ENCODE results near the gene ADAT3.

ADAT3 gene

DNA sequence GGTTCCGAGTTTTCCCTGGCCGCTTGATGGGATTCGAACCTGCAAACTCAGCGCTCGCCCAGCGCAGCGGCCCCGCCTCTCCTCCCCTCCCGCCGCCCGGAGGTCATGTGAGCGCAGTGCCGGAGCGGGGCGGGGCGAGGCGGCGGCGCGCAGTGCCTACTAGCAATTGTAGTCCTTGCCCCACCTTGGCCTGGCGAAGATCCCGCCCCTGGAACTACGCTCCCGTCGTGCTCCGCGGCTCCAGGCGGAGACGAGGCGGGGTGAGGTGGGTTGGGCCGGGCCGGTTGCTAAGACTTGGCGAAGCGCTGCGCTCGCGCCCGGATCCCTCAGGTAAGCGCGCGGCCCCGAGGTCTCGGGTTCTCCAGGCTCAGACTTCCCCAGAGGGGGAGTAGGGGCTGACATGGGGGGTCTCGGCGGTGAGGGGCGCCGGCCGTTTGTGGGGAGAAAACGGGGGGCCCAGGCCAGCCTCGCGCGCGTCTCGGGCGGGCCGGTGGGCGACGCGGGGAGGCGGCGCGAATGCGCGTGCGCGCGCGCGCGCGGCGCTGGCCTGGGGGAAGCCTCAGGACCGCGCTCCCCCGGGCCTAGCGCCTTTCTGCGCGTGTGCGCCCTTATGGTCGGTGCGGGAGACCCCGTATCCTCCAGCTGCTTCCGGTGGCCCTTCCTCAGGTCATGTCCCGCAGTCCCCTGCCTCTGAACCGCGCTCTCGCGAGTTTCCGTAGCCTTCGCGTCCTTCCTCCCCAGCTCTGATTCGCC is at the start of gene ADAT3, which contains the start of gene SCAMP4:
Gene ADAT3, plus strand, starts transcription at position 290 of the 753 bp plus-strand sequence. CDS start 6,649 bp downstream, outside the sequence.
Gene SCAMP4, plus strand, starts transcription at position 290 of the 753 bp plus-strand sequence. CDS start 9,621 bp downstream, outside the sequence.
- DNase-seq, result peak; percentile 99

DNA sequence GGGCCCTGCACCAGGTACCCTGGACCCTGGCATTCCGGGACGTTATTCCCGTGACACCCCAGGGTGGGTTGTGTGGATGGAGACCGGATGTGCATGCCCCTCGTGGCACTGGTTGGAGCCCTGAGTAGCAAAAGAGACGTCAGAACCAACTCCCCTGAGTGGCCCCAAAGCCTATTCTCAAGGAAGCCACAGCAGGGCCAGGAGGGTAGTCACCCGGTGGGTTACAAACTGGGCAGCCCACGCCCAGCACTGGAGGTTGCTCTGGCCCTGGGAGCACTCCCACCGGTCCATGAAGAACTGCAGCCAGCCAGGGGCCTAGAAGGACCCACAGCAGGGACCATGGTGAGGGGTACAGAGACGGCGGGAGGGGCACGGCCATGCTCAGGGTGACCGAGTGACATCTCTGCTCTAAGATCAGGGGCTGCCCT is 49.4 kb upstream of the ADAT3 start:
- peak; percentile 34 for DNase-seq

DNA sequence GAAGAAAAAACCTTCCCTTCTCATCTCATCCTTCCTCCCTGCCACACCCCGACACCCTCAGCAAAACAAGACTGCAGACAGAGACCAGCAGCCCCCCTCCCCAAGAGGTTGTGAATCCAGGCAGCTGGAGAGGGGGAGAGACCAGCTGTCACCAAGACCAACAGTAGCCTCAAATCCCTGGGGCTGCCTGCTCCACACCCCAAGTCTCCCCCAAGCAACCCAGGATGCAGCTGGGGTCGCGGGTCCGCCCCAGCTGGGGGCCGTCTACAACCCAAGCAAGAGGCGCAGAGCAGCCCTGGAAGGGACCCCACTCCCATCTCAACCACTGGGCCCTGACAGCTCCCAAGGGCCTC is 48.9 kb upstream of the ADAT3 start:
- DNase-seq, result no peak

DNA sequence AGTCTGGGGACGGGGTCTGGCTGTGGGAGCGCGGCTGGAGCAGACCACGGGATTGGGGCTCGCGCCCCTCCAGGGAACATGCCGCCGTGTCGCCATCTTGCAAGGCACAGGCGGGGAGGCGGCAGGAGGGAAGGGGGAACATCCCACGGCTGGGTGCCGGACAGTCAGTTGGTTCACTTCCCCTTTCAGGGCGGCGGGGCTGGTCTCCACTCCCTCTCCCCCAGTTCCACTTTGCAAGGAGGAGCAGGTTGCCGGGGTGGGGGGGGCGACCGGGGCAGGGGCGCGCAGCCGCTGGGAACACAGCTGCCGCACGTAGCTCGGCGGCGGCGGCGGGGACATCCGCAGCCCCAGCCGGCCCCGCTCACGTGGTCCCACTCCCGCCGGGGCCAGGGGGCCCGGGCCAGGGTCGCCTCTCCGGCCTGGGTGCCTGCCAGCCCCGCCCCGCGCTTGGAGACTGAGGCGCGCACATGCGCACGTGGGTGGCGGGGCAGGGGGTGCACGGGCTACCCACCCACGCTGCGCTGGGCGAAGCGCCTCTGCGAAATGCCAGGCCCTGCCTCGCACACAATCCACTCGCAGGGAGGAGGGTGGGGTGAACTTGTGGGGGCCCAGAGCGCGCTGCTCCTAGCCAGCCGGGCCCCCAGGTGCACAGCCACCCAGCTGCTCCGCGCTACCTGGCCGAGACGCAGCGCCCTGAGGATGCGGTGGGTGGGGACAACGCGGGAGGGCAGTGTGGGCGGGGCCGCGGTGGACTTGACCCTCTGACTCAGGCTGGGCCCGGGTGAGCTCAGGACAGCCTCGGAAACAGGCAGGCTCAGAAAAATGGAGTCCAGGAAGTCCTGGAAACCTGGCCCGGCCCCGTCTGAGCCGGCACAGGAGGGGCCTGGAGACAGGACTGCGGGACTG is 48.2 kb upstream of the ADAT3 start:
- peak; percentile 89 for DNase-seq

DNA sequence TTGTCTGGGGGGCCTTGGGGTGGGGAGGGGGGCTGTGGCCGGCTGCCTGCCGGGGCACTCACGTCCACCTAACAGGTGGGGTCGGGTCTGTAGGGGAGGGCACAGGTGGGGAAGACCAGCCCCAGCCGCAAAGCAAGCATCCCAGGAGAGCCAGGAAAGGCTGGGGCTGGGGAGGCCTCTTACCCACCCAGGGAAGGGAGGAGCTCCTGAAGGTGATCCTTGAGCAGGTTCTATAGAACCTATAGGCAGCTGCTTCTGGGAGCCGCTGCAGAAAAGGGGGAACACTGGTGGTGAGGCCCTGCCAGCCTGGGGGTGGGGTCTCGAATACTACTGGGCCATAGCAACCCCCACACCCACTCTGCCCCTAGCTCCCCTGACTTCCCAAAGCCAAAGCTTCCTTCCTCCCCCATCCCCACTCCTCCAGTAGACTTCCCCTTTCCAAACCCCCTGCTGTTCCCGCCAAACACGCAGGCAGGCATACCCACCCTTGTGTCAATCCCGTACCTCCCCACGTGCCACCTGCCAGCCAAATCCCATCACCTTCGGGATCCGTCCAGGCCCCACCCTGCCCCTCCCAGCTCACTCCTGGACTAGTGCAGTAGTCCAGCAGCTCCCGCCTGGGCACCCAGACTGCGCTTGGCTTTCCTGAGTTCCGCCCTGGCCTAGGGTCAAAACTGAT is 47.4 kb upstream of the ADAT3 start:
- DNase-seq, result no peak

DNA sequence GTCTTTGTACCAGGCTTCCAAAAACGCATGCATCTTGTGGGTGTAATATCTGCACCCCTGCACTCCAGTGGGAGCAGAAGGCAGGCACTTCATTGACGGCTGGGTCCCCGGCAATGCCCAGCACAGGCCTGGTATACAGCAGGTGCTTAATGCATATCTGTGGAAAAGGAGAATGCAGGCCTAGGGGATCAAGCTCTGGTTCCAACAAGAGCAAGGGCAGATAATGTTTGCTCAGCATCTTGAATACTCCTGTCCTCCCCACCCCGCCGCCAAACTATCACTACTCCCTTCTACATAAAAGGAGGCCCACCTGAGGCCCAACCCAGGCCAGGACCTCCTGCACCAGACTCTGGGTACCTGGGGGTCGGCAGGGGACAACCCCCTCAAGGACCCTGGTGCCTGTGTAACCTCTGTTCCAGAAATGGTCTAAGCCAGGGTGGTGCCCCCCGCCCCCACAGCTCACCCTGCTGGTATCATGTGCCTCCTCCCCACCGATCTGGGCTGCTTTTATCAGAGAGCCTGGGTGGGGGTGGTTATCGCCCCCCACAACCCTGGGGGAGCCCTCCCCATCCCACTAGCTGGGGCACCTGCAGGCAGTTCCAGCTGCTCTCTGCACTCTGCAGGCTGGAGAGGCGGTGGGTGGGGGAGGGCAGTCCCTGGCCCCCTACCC is 46.7 kb upstream of the ADAT3 start:
- DNase-seq, result no peak

DNA sequence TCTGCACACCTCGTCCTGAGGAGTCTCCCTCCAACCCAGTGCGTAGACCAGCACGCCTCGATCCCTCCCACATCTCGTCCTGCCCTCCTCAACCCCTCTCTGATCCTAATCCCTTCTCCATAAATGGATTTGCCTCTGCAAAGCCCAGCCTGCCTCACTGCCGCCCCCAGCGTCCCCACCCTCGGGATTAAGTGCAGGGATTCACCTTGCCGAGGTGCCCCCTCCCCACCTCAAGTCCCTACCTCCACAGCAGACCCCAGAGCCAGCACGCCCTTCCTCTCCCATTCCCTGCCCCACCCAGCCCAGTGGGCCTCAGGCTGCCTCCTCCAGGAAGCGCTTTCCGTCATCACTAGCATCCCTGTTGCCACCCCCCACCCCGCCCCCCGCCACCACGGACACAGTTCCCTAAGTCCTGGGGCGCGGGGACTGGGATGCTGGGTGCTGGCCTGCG is 45.8 kb upstream of the ADAT3 start:
- DNase-seq, result no peak

DNA sequence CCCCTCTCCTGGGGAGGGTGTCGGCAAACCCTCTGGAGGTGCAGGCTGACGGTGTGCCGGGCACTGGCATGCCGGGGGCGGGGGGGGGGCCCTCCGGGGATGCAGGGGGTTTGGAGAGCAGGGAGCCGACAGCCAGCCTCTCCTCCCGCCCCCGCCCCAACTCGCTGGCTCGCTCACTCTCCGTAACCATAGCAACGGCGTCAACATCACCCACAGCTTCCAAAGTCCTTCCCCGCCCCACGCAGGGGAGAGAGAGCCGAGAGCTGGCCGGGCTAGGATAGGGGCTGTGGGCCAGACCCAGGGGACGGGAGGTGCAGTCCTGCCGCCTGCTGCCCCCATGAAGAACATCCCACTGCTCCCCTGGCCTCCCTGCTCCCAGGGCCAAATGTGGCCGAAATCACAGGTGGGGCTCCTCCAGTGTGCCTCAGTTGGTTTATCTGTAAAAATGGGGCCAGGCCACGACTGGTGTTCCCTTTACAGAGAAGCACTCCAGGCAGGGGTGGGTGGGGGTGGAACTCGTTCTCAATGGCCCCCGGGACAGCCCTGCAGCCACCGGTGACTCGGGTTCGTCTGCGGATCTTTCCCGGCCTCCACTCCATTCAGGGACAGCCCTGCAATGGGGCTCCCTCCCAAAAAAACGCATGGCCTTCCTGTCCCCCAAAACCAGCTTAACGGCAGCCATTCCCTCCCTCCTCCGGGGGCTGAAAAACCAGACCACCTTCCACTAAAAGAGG is 45.0 kb upstream of the ADAT3 start:
- DNase-seq, result peak; percentile 72

DNA sequence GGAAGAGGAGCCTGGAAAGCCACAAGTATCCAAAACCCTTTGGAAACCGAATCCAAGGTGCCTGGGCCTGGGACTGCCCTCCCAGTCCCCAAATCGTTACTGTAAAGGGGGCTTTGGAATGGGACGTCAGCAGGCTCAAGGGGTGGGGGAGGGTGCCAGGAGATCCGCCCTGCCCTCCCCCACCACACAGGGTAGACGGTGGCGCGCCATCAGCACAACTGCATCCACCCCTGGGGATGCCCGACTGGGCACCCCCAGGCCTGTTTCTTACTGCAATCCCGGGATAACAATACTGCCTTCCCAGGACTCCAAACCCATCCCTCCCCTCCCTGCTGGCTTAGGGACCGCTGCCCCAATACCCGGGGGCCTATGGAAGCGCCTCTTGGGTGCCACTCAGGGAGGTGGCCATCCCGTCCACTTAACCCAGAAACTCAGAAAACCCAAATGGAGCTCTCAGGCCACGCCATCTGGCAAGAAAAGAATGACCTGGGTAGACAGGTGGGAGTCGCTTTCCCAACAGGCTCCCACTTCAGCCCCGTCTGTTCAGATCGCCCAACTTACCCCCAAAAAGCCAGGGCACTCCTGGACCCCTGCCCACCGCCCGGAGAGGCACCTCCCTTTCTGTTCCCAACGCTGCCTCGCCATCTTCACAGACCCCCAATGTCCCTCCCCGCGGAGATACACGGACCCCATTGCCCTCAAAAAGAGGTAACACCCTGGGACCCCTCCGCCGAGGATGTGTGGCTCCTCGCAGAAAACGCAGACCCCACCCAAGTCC is 44.2 kb upstream of the ADAT3 start:
- DNase-seq, result no peak

DNA sequence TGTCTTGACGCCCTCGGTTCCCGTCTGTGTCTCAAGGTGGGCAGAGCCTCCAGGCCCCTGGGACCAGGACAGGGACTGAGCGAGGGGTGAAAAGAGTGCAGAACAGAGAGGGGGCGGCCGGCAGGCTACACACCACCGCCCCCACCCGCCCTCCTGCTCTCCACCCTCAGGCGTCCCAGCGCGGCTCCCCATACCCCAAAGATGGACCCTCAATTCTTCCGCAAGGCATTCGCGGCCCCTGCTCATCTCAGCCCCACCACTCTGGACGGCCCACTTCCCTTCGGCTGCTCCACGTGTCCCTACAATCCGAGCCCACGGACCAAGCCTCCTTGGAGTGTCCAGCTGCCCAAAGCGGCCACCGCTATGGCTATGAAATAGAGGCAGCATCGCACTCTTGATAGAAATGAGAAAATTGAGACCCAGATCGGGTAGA is 43.6 kb upstream of the ADAT3 start:
- peak; percentile 29 for DNase-seq

DNA sequence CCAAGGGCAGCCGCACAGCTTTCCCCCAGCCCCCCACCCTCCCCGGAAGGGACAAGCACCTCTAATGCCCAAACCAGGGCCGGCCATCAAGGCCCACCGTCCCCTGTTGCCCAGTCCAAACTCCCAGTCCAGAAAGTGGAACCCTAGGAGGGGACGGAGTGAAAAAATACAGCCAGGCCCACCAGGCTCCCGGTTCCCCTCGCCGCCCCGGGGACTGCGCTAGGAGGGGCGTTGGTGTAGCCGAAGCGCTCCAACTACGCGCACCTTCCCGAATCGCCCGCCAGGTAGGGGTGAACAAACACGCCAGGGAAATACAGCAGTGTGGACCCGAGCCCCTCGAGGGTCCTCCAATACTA is 43.2 kb upstream of the ADAT3 start:
- no peak for DNase-seq

DNA sequence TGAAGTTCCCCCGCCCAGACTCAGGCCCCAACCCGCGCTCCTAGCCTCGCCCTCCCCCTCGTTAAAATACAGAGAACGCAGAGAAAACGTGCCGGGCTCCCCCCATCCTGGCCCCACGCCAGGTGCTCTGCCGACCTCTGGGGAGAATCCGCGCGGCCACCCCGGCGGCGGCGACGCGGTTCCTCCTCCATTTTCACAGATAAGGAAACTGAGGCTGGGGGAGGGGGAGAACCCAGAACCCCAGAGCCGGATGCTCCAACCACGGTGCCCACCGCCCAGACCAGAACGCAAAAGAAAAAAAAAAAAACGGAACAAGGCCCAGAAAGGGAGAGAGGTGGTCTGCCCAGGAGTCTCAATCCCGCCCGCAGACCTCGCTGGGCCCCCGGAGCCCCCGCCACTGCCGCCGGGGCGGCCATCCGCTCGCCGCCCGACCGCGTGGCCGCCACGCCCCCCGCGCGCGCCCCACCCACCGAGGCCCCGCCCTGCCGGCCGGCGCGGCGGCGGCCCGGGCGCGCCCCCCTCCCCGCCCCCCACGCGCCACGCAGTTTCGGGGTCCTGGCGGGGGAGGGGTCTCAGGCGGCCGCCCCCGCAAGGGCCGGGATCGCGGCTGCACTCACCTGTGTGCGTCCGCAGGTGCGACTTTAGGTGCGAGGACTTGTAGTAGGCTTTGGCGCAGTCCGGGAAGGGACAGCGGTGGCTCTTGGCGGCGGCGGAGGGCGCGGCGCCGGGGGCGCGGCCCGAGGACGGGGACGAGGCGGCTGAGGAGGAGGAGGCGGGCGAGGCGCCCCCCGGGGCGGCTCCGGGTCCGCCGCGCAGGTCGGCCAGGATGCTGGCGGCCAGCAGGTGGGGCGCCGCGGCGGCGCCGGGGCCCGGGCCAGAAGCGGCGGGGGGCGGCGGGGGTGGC is 42.5 kb upstream of the ADAT3 start:
- DNase-seq, result peak; percentile 42

DNA sequence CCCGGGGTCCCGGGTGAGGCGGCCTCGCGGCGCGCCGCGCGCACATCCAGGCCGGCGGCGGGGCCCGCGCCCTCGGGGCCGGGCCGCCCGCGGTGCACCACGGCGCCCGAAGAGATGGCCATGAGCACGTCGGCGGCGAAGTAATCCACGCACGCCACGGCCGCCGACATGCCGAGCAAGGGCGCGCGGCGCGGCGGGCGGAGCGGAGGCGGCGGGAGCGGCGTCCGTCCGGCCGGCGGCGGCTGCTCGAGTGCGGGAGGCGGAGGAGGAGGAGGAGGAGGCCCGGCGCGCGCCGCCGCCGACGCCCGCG is 41.9 kb upstream of the ADAT3 start, which contains the start of gene KLF16:
Gene KLF16, minus strand, starts transcription at position 252 of the 310 bp plus-strand sequence. Its CDS starts 82 bp downstream, at position 170.
- DNase-seq, result no peak

DNA sequence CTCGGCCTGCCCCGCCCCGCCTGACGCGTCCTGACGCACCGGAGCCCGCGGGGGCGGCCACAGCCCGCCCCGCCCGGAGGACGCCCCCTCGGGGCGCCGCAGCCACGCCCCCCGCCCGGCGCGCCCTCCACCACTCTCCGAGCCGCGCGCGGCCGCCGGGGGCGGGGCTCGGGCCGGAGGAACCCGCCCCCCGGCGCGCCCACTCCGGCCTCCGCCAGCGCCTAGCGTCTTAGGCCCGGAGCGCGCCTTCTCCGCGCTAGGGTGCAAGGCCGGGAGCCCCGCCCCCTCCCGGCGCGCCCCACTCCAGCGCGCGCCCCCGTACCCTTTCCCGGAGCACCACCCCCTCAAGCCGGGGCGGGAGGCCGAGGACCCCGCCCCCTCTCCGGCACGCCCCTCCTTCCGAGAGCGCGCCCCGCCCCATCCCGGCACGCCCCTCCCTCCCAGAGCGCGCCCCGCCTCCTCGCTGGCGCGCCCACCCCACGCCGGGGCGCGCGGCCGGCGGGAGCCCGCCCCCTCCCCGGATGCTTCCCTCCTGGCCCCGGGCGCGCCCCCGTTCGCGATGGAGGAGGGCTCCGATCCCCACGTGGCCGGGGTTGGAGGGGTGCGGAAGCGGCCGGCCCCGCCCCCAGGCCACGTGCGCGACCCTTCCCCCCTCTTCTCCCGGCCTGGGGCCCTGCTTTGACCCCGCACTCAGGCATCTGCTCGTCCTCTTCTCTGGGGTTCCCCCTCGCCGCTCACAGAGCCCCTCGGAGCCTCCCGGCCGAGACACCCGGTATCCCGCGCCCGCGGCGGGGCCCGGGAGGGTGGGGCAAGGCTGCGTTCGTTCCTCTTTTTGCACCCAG is 41.3 kb upstream of the ADAT3 start:
- peak; percentile 94 for DNase-seq

DNA sequence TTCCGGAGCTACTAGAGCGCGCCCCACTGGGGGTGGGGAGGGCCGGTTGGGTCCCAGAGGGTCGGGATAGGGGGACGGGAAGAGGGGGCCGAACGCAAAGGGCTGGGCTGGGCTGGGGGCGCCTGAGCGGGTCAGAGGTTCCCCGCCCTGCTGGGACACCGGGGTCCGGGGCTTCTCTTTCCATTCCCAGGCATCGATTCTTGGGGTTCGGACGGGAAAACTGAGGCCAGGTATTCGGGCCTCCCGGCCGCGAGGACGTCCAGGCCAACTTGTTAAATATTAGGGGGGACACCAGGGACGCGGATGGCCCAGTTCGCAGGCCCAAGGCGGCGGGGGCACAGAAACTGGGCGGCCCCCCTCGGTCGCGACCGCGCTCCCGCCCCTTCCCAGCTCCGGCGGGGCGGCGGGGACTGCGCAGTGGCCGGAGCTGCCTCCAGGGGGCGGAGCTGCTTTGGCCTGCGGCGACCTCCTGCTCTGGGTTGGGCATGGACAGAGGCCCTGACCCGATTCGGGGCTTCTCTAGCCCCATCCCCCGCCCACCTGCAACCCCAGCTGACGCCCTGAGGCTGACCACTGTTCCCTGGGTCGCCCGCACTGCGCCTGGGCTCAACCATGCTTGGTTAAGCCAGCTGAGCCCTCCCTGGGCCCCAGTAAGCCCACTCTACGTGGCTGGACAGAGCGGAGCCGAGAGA is 40.6 kb upstream of the ADAT3 start:
- peak; percentile 67 for DNase-seq

DNA sequence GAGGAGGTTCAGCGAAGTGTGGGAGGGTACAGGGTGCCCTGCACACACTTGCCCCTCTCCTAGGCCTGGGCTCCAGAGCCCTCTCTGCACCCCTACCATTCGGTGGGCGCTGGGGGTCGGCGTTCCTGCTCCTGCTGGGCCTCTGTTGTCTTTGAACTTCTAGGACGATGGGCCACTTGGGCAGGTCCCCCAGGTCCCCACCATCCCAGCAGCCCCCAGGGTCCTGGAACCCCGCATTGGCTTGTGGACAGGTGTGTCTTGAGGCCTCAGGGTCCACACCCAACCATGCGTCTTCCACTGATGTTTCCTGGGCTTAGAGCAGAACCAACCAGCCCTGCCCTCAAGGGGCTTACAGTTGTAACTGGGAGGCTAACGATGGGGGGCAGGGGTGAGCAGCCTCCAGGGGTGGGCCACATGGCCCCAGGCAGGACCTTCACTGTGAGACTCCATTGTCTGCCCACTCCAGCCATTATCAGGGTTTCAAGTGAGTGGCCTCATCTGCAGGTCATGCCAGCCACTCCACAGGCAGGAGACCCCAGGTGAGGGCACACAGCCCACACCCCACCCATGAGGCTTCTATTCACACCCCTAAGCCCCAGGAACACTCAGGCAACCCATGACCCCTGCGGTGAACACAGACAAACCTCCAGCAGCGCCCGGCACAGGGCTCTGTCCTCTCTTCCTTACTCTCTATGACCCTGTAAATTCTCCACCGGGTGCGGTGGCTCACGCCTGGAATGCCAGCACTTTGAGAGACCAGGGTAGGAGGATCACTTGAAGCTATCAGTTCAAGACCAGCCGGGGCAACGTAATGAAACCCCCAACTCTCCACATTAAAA is 39.8 kb upstream of the ADAT3 start:
- no peak for DNase-seq

DNA sequence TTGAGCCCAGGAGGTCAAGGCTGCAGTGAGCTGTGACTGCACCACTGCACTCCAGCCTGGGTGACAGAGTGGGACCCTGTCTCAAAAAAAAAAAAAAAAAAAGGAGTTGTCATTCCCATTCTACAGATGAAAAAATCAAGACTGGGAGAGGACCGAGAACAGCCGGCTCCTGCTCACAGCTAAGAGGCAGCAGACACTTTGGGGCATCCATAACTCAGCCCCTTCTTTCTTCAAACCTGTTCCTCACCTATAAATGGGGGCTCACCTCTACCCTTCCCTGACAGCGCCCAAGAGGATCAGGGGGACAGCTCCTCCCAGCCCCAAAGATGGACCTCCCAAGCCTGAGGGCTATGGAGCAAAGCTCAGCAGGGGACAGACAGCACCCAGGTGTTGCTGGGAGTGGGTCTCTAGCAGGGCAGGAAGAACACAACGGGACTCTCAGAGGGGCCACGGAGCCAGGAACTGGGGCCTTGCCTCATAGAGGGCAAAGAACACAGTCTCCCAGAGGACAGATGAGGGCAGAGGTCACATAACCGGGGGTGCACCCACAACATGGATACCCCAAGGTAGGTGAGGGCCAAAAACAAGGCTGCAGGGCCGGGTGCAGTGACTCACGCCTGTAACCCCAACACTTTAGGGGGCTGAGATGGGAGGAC is 38.4 kb upstream of the ADAT3 start:
- DNase-seq, result no peak

All from EL (cell line).